K562 (cell line): ENCODE results near the gene CYP2R1. TPM values are rescaled to one million over a fixed set of nuclear protein-coding genes. Genes with fewer than 3 reads are reported as not detected.
A peak's percentile ranks its signal among the peaks of the same experiment; 100 is the strongest.

ENCODE experiments used
- ATF7 ChIP-seq: fragments of 450-650 bp; IDR thresholded peaks from 2 replicates; pipeline ENCODE4 v1.7.1; 2014; ENCODE audit warnings: mild to moderate bottlenecking, moderate library complexity
- CXXC5 ChIP-seq: fragments of 250-450 bp; sonication (Bioruptor Pico); IDR thresholded peaks from 2 replicates; pipeline ENCODE4 v1.8.0; 2022; ENCODE audit warnings: inconsistent platforms, mild to moderate bottlenecking, moderate library complexity
- FOXM1 ChIP-seq, 2 experiments: fragments of 450-650 bp in 1 of 2; sonication (generic) in 1 of 2; formaldehyde crosslinking in 1 of 2; IDR thresholded peaks; 2 replicates each; pipeline versions ENCODE4 v1.6.1 to v1.9.0; 2017 to 2022; ENCODE audit warnings: low read depth in 2 of 2, mild to moderate bottlenecking in 2 of 2, missing genetic modification reagents in 1 of 2, moderate library complexity in 1 of 2
- GABPA ChIP-seq: fragments of 200-800 bp; sonication (Bioruptor generic); conservative IDR thresholded peaks from 2 replicates; pipeline ENCODE4 v1.6.1; 2016; ENCODE audit warnings: low read depth, missing genetic modification characterization, missing compliant biosample characterization
- MTA3 ChIP-seq: fragments of 450-650 bp; formaldehyde crosslinking; IDR thresholded peaks from 2 replicates; pipeline ENCODE4 v1.6.1; 2017; ENCODE audit warnings: mild to moderate bottlenecking, borderline replicate concordance
- NFIC ChIP-seq: fragments of 450-650 bp; IDR thresholded peaks from 2 replicates; pipeline ENCODE4 v1.6.1; 2017; ENCODE audit warnings: mild to moderate bottlenecking, inconsistent platforms
- PHF21A ChIP-seq: fragments of 450-650 bp; IDR thresholded peaks from 2 replicates; pipeline ENCODE4 v1.6.1; 2017; ENCODE audit warnings: low read depth, borderline replicate concordance
- SP1 ChIP-seq: sonication (generic); formaldehyde crosslinking; IDR thresholded peaks from 2 replicates; pipeline ENCODE4 v1.8.1; 2022; ENCODE audit warnings: mild to moderate bottlenecking, missing genetic modification reagents
- SP2 ChIP-seq: IDR thresholded peaks from 2 replicates; pipeline ENCODE4 v1.6.1; 2011; ENCODE audit warnings: mild to moderate bottlenecking, low read depth, low read length, moderate library complexity; ENCODE audit not compliant: poor library complexity, severe bottlenecking; ENCODE audit errors: extremely low read depth
- ZKSCAN3 ChIP-seq: fragments of 250-450 bp; sonication (Bioruptor Pico); IDR thresholded peaks from 2 replicates; pipeline ENCODE4 v1.4.0; 2020
- ZNF175 ChIP-seq: fragments of 200-800 bp; sonication (Bioruptor generic); IDR thresholded peaks from 2 replicates; pipeline ENCODE4 v1.6.1; 2016; ENCODE audit warnings: low read depth, mild to moderate bottlenecking, missing genetic modification characterization, missing compliant biosample characterization
- polyA plus RNA-seq, 8 experiments: library from polyadenylated mRNA; depleted of rRNA in 4 of 8; stranded (reverse) in 5 of 8; unstranded in 3 of 8; fragments of >200 nt; fragmentation: Nextera tagmentation in 2 of 8; fragmentation: Illumina TruSeq in 1 of 8; extraction: Ambion mirVana in 2 of 8; extraction: Trizol in 1 of 8; gene quantifications; 2 replicates each; pipeline versions ENCODE4 v1.2.1 to v1.2.3, GENCODE V29; 2011 to 2014; ENCODE audit warnings: inconsistent platforms in 1 of 8, missing spikeins in 1 of 8
- total RNA-seq, 7 experiments: library from RNA; depleted of rRNA in 6 of 7; stranded (reverse); fragments of >200 nt in 6 of 7; fragmentation: Illumina TruSeq in 2 of 7; extraction: Trizol in 2 of 7; gene quantifications; 2 replicates each; pipeline versions ENCODE4 v1.2.1 to v1.2.3, GENCODE V29; 2011 to 2021; ENCODE audit warnings: low replicate concordance in 1 of 7
- TF ChIP-seq, protein P1 (sequence below), 2 experiments: fragments of 450-650 bp; IDR thresholded peaks; 2 replicates each; pipeline ENCODE4 v1.6.1; 2016; ENCODE audit warnings: mild to moderate bottlenecking in 2 of 2, borderline replicate concordance in 1 of 2, low read depth in 1 of 2, moderate library complexity in 1 of 2
- TF ChIP-seq, protein P2 (sequence below), 2 experiments: IDR thresholded peaks; 2 replicates each; pipeline ENCODE4 v1.6.1; 2012; ENCODE audit warnings: improper control_type of control experiment in 2 of 2, low read depth in 2 of 2, low read length in 2 of 2, borderline replicate concordance in 1 of 2
- TF ChIP-seq, protein P3 (sequence below): fragments of 250-450 bp; sonication (Bioruptor Pico); IDR thresholded peaks from 2 replicates; pipeline ENCODE4 v1.4.0; 2020; ENCODE audit warnings: borderline replicate concordance

CYP2R1 gene
- total and polyA plus RNA-seq, 9 of the 15 experiments (the other 6 are each of a cell fraction or from before 2014, with no cell fraction given) = 19.4 to 40.5 (median 29.4) TPM

- TF ChIP-seq, protein P1, sequence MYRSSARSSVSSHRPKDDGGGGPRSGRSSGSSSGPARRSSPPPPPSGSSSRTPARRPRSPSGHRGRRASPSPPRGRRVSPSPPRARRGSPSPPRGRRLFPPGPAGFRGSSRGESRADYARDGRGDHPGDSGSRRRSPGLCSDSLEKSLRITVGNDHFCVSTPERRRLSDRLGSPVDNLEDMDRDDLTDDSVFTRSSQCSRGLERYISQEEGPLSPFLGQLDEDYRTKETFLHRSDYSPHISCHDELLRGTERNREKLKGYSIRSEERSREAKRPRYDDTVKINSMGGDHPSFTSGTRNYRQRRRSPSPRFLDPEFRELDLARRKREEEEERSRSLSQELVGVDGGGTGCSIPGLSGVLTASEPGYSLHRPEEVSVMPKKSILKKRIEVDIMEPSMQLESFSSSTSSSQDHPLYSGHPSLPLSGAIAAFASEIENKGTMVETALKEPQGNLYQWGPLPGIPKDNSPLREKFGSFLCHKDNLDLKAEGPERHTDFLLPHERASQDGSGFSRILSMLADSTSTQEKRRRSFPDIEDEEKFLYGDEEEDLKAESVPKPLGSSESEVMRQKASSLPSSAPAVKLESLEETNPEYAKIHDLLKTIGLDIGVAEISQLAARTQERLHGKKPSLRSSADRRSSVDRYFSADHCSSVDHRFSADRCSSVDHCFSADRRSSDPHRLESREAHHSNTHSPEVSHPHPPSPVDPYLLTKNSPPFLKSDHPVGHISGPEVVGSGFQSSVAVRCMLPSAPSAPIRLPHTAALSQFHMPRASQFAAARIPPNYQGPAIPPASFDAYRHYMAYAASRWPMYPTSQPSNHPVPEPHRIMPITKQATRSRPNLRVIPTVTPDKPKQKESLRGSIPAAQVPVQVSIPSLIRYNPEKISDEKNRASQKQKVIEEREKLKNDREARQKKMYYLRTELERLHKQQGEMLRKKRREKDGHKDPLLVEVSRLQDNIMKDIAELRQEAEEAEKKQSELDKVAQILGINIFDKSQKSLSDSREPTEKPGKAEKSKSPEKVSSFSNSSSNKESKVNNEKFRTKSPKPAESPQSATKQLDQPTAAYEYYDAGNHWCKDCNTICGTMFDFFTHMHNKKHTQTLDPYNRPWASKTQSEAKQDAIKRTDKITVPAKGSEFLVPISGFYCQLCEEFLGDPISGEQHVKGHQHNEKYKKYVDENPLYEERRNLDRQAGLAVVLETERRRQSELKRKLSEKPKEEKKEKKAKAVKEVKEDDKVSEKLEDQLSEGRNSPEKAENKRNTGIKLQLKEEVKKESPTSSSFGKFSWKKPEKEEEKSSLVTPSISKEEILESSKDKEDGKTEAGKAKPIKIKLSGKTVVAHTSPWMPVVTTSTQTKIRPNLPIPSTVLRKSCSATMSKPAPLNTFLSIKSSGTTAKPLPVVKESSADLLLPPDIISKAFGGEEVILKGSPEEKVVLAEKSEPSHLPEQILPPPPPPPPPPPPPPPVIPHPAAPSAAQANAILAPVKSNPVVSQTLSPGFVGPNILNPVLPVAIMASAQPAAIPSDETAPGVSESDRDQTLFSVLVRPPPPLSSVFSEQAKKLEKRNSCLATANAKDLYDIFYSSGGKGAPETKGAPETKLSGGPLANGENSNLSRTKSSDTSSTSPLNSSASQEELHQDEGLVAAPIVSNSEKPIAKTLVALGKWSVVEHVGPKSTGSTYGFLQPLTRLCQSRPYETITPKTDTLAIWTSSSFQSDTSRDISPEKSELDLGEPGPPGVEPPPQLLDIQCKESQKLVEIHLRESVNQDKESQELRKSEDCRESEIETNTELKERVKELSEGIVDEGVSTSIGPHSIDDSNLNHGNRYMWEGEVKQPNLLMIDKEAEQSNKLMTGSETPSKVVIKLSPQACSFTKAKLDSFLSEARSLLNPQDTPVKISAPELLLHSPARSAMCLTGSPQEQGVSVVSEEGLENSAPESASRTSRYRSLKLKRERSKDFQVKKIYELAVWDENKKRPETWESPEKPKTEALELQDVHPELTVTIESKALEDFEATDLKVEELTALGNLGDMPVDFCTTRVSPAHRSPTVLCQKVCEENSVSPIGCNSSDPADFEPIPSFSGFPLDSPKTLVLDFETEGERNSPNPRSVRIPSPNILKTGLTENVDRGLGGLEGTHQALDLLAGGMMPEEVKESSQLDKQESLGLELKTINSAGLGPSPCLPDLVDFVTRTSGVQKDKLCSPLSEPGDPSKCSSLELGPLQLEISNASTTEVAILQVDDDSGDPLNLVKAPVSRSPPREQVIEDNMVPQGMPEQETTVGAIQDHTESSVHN (IDR thresholded peaks at IDR 0.05; ENCODE audit: borderline replicate concordance in 1 of 2, low read depth in 1 of 2) = 0 out of 4 replicates have a peak, but pooled peaks of 1 of the 2 experiments have one; percentile 14
- TF ChIP-seq ZKSCAN3 (CRISPR knock-in tag) (no peak), CXXC5 (CRISPR knock-in tag) (peak; percentile 53), PHF21A (peak; percentile 94; the same call in 1 of the 2 replicates), MTA3 (peak; percentile 56; the same call in 1 of the 2 replicates), FOXM1 (IDR thresholded peaks at IDR 0.05; ENCODE audit: low read depth) (no peak), FOXM1 (CRISPR knock-in tag; IDR thresholded peaks at IDR 0.05; ENCODE audit: low read depth) (0 out of 2 replicates have a peak, but pooled peaks have one; percentile 37), NFIC (0 out of 2 replicates have a peak, but pooled peaks have one; percentile 51), SP1 (CRISPR knock-in tag) (peak; percentile 47; the same call in 1 of the 2 replicates), ZNF175 (0 out of 2 replicates have a peak, but pooled peaks have one; percentile 46), SP2 (peak; percentile 81), GABPA (peak; percentile 53; the same call in 1 of the 2 replicates), ATF7 (peak; percentile 59)
- TF ChIP-seq, protein P2, sequence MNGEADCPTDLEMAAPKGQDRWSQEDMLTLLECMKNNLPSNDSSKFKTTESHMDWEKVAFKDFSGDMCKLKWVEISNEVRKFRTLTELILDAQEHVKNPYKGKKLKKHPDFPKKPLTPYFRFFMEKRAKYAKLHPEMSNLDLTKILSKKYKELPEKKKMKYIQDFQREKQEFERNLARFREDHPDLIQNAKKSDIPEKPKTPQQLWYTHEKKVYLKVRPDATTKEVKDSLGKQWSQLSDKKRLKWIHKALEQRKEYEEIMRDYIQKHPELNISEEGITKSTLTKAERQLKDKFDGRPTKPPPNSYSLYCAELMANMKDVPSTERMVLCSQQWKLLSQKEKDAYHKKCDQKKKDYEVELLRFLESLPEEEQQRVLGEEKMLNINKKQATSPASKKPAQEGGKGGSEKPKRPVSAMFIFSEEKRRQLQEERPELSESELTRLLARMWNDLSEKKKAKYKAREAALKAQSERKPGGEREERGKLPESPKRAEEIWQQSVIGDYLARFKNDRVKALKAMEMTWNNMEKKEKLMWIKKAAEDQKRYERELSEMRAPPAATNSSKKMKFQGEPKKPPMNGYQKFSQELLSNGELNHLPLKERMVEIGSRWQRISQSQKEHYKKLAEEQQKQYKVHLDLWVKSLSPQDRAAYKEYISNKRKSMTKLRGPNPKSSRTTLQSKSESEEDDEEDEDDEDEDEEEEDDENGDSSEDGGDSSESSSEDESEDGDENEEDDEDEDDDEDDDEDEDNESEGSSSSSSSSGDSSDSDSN (IDR thresholded peaks at IDR 0.05; ENCODE audit: borderline replicate concordance in 1 of 2, low read depth in 2 of 2, low read length in 2 of 2) = 0 out of 4 replicates have a peak, but pooled peaks of 1 of the 2 experiments have one; percentile 74
- TF ChIP-seq, protein P3, sequence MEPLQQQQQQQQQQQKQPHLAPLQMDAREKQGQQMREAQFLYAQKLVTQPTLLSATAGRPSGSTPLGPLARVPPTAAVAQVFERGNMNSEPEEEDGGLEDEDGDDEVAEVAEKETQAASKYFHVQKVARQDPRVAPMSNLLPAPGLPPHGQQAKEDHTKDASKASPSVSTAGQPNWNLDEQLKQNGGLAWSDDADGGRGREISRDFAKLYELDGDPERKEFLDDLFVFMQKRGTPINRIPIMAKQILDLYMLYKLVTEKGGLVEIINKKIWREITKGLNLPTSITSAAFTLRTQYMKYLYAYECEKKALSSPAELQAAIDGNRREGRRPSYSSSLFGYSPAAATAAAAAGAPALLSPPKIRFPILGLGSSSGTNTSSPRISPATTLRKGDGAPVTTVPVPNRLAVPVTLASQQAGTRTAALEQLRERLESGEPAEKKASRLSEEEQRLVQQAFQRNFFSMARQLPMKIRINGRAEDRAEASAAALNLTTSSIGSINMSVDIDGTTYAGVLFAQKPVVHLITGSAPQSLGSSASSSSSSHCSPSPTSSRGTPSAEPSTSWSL (CRISPR knock-in tag) = no peak
Measured at GRCh38 chr11:14892036-14892556, at the start of gene CYP2R1 (continued).
